CD4-positive, alpha-beta T cell treated with Interleukin-17A for 1 hour (primary cell): ENCODE data around the gene NKX6-1.

Source experiments
- DNase-seq: peaks from one replicate; pipeline ENCODE4 v3.0.0-alpha.2; 2020

Gene NKX6-1

DNA sequence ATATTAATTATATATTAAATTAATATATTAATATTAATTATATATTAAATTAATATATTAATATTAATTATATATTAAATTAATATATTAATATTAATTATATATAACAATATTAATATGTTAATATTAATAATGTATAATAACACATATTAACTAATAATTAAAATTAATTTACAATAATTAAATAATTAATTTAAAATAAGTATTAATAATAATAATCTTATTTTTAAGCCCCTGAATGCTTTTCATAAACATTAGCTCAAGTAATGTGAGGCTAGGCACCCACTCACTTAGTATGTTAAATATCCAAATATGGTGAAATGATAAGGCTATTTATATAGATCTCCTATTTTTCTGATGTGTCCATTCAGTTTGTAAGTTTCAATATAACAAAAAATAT is 26.9 kb downstream of the NKX6-1 start:
- no peak for DNase-seq

DNA sequence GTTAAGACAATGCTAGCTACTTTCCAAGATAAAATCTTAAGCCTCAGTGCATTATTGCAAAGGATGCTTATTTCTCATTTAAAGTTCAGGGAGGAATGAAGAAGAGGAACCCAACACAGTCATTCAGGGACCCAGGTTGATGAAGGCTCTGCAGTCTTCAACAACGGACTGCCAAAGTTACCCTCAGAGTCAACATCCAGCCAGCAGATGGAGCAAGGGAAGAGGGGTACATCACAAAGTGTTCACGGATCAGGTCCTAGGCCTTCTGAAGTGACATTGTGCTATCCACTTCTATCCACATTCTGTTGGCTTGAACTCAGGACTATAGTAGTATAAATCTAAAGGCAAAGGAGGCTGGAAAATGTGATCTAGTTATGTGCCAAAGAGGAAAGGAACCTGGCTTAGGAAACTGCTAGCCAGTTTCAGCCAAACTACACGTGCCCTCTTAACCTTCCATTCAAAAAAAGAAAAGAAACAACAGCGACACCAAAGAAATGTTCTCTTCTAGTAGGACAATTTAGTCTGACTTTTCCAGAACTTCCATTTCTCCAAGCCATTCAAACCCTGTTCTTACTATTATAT is 28.8 kb downstream of the NKX6-1 start:
- DNase-seq: no peak

DNA sequence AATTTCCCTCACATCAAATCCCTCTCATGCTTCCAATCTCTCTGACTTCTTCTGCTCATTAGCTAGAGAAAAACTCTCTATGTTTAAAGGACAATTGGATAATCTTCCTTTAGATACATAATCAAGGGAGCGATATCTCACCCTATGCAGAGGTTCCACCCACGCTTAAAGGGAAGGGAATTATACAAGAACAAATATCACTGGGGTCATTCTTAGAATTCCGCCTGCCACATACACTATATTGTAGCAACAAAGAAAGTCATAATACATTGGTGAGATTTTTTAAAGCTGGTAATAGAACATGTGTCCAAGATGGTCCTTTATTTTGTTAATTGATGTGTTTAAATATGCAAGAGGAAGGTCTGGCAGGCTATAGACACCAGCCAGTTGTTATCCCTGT is 31.5 kb downstream of the NKX6-1 start:
- DNase-seq: no peak

DNA sequence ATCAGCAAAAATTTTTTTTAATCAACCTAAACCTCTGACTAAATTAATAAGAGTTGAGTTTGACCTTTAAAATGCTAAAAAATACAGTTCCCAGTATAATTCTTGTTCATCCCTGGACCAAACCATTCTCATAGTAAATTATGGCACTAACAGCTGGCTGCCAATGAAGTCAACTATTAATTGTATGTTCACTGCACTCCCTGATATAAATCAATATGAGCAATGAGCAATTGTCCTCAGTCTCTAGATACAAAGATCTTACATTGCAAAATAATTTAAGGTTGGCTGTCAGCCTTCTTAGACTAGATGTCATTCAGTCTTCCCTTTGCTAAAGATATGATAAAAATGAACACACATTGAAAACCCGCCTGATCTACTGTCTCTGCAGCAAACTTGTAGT is 39.3 kb downstream of the NKX6-1 start:
- no peak for DNase-seq

DNA sequence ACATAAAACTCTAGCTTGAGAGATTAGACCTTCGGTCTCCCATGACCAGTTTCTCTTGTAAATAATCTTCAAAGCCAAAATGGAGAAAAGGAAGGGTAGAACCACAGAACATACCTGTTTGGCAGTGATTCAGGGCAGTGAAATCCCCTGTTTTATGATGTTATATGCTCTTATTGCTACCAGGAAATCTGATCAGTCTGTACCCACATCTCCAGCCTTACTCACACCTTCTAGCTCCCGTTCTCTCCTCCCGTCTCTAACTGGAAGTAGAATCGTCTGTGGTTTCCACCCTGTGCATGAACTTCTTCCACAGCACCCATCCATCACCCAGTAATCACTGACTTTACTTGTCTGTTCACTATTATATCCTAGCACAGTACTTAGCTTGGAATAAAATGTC is 42.9 kb downstream of the NKX6-1 start:
- no peak for DNase-seq

DNA sequence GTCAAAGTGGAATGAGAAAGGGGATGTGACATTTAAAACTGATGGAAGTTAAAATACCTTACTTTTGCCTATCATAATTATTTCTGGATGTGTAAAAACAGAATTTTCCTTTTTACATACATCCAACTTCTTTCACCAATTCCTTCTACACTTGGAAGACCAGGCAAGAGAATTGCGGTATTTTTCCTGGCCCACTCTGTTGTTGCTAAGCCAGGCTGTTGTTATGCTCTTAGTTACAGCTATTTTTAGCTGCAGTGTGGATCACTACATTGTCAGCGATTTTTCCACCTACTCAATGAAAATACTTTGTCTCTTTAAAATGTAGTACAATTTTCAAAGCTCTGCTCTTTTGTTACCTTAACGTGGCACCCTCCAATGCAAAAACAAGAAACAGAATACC is 43.4 kb downstream of the NKX6-1 start:
- no peak for DNase-seq

DNA sequence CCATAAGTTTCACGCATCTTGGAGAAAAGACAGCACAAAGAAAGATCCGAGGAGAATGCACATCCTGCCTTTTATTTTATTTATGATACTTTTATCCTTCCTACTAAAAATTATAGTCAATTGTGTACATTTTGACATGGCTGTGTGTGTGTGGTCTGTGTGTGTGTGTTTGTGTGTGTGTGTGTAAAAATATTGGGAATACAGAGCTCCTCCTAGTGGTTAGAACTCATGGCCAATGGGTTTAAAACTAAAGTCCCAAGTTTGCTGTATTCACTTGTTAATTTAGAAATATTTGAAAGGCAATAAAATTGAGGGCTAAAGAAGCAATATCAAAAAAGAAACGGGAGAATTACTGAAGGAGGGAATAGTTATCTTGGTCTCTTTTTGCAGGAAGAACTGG is 47.5 kb downstream of the NKX6-1 start:
- no peak for DNase-seq

DNA sequence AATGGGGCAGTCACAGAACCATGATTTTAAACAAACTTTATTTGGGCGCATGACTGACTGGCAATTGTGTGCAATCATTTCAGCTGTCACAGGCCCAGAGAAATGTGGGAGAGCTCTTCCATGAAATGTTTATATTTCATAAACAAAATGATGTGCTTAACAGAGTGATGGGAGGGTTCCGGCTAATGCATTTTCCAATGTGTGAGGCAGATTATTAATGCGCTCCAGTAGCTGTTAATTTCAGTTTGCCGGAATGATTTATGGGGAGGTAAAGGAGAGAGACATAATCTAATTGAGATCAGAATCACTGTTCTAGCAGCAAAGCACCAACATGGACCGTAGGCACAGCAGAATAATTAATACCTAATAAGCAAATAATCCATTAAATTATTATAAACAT is 55.6 kb downstream of the NKX6-1 start:
- no peak for DNase-seq

DNA sequence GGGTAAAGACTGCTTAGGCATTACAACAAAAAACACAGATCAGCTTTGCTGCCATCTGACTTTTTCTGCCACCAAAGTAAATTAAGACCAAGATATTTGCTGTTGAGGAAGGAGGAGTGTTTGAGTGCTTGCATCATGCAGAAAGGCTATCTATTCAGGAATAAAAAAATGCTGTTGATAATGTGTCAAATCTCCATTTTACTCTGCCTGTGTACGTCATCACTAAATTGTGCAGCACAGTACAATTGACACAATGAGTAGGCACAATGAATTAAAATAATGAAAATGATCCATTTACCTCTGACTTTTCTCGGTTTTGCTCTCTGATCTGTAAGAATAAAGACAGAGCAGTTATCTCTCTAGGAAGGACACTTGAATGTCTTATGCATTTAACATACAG is 56.3 kb downstream of the NKX6-1 start:
- no peak for DNase-seq
